ENCODE data around the gene NSMF.

The NSMF gene

DNA sequence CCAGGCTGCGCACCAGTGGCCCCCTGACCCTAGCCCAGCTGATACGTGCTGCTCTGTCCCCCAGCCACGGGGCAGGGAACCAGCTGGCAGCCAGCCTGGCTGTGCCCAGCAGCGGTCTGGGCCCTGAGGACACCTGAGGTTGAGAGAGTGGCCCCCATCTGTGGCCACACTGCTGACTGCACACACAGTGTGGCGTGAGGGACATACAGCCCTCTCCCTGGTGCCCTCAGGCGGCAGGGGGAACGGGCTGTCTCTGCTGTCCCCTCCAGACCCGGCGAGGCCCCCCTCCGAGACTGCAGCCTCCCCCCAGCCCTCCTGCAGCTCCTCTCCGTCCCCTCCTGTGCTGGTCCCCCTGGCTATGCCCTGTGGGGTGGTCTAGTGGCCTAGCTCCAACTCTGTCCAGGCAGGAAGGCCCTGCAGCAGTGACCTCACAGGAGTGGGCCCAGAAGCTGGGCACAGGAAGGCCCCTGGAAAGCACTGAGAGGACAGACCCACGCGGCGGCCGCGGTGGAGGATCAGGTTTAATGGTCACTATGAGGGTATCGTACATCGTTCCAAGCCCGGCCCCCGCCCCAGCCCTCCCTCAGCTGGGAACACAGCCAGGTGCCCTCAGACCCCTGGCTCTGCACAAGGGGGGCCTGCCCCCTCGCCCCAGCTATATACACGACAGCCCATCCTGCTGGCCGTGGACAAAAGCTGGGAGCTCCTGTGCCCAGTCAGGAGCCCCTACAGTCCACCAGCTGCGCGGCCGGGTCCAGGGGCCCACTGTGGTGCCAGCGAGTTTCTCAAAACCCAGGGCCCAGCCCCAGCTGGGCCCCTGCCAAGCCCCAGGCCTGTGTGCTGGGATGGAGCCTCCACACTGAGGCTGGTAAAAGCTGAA lies 11.2 kb downstream of the NSMF start:
- no peak for DNase-seq (ENCODE audit: low spot score)

DNA sequence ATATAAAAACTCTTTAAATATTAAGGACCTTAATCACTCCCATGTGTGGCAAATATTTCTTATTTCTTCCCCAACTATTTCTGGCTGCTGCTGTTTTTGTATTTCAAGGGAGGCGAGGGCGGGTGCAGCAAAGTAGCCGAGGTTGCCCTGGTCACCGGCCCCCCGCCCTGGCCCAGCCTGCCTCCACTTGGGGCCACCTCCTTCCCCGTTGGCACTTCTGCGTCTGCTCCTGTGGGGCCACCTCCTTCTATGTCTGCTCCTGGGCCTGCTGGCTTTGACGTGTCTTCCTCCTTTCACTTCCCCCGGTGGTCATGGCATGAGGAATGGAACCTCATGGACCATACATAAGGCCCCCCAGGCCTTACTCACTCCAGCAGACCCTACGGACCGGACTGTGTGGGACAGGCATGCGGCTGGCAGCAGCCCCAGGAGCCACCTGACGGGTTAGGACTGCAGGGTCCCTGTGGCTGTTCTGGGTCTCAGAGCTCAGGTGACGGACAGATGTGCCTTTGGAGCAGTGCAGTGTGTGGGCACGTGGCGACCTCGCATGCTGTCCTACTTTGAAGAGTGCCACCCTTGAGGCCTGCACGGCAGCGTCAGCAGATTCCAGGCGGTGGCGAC lies 12.2 kb downstream of the NSMF start:
- no peak for DNase-seq (ENCODE audit: low spot score)

DNA sequence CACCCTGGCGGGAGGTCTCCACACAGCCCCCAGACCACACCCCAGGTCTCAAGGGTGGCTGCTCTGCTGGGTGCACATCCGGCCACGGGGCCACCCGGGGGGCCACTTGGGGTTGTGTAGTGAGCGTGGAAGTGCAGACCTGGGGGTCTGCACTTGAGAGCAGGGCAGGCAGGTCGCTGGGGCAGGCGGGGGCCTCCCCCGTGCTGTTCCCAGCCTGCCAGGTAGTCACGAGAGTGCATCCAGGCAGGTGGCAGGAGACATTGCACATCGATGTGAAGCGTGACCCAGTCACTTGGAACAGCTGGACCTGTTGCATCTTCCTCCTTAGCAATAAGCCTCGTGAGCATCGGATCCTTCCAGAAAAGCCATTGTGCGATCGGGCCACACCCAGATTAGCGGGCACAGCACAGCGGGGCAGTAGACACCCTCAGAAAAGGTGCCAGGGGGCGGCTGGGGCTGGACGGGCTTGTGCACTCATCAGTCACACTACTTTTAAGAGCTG lies 13.2 kb downstream of the NSMF start:
- no peak for DNase-seq (ENCODE audit: low spot score)

DNA sequence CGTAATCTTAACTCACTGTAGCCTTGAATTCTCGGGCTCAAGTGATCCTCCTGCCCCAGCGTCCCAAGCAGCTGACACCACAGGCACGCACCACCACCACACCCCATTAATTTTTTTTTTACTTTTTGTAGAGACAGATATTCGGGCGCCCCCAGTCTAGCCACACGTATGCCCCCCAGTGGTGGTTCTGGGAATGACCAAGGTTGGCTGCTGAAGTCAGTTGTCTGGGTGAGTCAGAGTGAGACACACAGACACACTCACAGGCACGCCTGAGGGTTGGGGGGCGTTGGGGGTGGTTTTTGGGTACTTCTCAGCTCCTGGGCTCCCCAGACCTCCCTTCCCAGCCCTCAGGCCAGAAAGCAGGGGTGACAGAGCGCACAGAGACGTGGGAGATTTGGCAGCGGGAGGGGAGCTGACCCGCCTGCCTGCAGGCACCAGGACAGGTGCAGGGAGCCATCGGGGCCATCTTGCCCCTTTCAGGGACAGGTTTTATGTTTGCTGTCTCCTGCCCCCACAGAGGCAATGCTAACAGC lies 13.8 kb downstream of the NSMF start:
- DNase-seq (ENCODE audit: low spot score), result peak; percentile 88

DNA sequence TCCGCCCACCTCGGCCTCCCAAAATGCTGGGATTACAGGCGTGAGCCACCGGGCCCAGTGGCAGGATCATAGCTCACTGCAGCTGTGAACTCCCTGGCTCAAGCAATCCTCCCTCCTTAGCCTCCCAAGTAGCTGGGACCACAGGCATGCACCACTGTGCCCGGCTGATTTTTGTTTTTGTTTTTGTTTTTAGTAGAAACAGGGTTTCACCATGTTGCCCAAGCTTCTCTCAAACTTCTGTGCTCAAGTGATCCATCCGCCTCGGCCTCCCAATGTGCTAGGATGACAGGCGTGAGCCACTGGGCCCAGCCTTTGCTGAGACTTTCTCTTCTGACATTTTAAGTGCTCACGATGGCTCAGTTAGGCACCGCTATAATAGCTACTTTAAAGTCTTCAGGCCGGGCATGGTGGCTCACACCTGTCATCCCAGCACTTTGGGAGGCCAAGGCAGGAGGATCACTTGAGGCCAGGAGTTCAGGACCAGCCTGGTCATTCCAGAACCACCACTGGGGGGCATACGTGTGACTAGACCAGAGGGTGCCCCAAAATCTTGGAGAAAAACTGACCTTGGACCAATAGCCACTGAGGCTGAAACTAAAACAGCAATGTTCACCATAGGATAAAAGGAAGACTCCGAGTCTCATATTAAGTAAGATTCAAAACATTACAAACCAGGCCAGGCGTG lies 14.9 kb downstream of the NSMF start:
- no peak for DNase-seq (ENCODE audit: low spot score)

DNA sequence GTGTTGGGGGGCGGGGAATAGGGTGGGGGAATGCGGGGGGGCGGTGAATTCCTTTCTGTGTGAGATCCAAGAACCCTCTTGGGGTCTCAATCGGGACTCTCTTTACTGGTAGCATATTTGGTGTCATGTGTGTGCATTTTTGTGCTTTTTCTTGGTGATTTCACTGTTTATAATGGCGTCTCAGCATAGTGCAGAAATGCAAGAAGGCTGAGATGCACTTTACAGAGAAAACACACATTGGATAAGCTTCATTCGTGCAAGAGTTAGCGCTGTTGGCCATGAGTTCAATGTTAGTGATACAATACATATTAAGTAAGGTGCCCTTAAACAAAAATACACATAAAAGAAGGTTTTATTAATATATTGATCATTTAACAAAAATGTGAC lies 17.2 kb downstream of the NSMF start:
- DNase-seq (ENCODE audit: low spot score), result no peak

DNA sequence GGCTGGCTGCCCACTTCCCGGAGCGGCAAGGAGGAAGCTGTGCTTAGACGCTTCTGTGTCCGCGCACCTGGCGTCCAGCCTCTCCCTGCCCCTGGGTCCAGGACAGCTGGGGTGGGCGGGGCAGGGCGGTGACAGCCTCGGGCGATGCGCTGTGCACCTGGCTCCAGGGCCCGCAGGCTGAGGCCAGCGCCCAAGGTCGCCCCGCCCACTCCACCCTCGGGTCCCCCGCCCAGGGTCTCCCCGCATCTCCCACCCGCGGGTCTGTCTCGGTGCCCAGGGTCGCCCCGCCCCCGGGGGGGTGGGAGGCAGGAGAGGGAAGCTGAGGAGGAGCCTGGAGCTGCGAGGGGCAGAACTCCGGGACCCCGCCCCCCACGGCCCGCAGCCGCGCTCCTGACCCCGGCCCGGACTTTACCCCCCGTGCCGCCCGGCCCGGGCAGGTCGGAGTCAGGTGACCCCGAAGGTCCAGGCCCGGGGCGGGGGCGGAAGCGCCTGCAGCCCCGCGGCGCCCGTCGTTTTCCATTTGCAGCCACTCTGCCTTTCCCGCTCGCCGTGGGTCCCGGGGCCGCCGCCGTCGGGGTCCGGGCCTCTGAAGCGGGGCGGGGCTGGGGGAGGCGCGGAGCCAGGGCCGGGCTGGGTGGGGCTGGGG lies 17.7 kb downstream of the NSMF start, which contains the start of gene ENTPD8:
TSS of gene ENTPD8 (minus strand) at position 69 of the 646 bp plus-strand sequence. CDS start 3,072 bp downstream, outside the sequence.
- DNase-seq (ENCODE audit: low spot score), result peak; percentile 72

DNA sequence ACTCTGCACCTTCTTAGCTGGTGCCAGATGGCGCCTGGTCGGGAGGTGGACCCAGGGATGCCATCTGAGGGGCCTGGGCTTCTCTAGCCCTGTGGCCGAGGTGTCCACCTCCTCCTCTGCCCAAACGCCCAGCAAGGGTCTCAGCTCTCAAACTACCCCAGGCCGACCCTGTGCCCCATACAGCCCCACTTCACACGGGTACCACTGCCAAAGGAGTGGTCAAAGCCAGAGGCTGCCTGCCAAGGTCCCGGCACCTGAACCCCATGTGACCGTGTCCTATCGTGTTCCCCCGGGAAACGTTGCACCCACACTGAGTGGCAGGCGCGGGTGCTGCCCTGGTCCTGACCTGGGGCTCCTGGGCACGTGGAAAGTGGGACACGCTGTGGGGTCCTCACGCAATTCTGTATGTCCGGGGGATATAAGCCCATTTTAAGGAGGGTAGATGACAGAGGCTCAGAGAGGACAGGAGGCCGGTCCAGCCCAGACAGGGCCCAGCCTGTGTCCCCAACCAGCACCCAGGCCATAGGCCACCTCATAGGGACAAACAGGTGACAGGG lies 19.9 kb downstream of the NSMF start:
- DNase-seq (ENCODE audit: low spot score), result no peak

DNA sequence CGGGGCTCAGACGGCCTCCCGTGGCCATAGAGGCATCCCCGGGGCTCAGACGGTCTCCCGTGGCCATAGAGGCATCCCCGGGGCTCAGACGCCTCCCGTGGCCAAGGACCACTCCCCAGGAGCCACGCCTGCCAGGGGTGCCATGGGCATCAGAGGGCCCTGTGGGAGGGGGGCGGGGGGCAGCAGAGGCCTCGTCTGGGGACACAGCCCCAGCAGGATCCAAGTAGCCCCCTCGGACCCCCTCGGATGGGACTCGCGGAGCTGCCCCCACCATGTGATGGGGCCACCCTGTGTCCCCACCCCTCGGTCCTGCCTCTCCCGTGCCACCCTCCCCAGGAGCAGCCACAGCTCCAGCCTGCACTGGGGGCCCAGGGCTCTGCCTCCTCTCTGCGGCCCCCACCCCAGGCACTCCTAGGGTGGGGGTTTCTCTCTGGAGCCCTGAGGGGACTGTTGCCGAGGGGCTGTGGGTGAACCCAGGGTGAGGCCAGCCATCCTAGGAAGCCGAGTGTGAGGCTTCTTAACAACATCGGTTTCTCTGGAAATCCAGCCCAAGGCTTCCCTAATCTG lies 20.5 kb downstream of the NSMF start:
- DNase-seq (ENCODE audit: low spot score), result no peak

DNA sequence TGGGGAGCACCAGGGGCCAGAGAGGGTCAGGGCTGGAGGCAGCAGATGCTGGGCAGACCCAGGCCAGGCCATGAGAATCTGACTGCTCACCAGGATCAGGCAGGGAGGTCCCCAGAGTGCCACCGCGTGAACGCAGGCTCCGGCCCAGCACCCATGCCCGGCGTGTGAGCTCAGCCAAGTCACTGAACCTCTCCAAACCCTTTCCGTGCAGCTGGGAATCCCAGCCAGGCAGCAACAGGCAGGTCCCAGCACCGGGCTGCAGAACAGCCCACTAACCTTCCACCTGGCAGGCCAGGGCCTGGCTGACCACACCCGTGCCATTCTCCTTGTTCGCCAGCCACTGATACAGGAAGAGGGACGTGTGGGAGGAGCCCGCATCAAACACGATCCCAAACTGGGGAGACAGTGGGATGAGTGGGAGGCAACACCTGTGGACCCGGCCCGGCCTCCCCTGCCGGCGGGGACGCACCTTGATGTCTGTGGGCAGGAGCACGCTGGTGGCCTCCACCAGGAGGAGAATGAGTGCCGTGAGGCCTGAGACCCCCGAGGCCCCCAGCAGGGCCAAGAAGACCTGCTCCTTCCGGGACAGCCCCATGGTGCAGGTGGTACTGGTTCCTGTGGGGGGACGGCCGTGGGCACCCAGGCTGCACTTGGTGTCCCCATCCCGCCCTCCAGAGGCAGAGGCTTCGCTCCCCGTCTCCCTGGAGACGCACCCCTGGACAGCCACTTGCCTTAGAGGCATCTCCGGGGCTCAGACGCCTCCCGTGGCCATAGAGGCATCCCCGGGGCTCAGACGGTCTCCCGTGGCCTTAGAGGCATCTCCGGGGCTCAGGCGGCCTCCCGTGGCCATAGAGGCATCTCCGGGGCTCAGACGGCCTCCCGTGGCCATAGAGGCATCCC lies 21.2 kb downstream of the NSMF start:
- DNase-seq (ENCODE audit: low spot score), result no peak

DNA sequence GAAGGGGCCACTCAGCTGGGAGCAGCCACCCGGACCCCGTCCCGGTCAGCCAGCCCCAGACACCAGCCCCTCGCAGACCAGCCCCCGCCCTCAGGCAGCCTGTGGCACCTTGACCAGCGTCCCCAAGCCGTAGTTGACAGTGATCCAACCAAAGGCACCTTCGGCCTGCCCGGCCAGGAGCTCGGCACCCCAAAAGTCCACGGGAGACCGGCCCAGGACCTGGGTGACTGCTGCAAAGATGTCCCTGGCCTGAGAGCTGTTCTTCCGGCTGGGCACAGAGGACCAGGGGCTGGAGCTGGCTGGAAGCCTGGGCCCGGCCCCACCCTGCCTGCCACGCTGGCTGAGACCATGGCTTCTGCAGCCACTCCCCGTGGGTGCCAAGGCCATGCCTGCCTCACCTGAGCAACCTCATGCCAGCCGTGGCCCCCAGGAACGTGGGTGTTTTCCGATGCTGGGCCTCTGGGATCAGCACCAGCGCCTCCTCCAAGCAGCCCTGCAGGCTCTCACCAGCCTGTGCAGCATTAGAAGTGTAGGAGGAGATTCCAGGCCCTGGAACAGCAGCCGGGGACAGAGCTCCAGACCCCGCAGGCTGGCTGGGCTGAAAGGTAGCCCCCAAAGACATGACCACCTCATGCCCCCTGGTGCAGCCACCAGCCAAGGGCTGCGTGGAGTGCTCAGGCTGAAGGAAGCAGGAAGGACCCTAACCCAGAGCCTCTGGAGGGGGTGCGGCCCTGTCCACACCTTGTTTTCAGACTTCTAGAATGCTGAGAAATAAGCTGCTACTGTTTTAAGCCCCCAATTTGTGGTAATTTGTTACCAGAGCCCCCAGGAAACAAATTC lies 22.2 kb downstream of the NSMF start:
- DNase-seq (ENCODE audit: low spot score), result no peak

DNA sequence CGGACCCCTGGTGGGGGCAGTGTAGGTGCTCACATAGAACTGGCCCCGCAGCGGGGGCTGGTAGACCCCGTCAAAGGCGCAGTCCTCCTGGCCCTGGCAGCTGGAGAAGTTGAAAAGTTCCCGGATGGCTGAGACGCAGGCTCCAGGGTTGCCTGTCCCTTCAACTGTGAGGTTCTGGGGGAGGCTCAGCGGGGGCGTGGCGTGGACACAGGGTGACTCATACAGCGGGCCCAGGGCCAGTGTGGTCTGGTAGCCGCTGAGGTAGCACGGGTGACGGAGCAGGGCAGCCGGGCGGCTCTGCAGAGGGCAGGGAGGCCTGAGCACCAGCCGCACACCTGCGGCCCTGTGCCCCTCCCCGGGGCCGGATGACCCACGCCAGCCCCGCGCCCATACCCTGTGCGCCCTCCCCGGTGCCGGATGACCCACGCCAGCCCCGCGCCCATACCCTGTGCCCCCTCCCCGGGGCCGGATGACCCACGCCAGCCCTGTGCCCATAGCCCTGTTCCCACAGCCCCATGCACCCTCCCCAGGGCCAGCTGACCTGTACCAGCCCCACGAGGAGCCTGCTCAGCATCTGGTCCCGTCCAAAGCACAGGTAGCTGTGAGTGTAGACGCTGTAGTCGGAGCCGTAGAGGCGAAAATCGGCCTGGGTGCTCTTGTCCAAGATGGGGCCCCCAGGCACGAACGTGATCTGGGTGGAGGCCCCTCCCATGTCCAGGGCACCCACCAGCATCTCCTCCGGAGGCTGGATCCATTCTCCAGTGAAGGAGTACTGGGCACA lies 23.0 kb downstream of the NSMF start:
- no peak for DNase-seq (ENCODE audit: low spot score)

DNA sequence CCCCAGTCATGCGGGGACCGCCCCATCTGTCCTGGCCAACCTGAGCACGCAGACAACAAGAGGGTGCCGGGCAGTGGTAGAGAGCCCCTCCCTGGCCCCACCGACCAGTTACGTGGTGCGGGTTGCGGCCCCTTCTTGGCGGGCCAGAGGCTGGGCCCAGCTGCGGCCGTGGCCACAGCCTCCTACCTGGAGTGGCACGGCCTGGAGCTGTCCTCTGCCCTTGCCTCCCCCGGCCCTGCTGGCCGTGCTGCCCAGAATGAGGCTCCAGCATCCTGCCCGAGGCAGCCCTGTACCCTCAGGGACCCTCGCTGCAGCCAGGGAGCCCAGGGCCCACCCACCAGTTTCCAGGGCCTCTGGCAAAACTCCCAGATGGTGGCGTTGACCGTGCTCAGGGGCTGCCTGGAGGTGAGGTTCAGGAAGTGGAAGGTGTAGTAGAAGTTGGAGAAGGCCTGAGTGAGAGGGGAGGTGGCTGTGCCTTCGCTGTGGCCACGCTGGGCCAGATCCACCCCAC lies 23.7 kb downstream of the NSMF start:
- no peak for DNase-seq (ENCODE audit: low spot score)

DNA sequence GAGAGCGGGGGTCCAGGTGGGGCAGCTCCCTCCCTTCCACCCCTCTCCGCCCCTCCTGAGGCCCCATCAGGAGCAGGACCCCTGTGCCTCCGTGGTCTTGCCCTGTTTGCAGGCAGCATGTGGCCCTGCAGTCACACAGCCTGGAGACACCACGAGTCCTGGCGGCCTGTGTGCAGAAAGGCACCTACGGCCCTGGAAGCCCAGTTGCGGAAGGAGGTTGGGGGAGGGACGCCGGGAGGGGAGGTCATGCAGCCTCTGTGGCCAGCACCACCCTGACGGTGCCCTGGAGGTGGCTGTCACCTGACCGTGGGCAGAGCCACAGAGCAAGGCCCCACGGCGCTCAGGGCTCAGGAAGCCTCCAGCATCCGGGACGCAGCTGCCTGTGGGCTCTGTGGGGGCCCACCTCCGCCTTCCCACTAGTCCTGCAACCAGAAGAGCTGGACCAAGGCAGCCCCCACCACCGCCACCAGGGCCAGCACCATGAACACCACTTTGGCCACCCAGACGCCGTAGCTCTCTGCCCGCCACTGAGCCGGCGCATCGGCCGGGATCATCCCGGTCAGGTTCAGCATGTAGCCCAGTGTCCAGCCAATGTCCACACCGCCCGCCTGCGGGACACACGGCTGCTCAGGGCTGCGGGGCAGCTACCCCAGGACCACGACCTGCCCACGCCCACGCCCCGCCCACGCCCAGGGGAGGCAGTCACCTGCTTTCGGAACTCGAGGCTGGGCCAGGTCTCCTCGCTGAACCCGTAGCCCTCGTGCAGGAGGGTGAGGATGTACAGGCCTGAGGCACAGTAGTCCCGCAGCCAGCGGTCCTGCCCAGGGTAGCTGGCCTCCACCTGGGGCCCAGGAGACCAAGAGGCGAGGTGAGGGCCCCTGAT lies 24.4 kb downstream of the NSMF start:
- no peak for DNase-seq (ENCODE audit: low spot score)

DNA sequence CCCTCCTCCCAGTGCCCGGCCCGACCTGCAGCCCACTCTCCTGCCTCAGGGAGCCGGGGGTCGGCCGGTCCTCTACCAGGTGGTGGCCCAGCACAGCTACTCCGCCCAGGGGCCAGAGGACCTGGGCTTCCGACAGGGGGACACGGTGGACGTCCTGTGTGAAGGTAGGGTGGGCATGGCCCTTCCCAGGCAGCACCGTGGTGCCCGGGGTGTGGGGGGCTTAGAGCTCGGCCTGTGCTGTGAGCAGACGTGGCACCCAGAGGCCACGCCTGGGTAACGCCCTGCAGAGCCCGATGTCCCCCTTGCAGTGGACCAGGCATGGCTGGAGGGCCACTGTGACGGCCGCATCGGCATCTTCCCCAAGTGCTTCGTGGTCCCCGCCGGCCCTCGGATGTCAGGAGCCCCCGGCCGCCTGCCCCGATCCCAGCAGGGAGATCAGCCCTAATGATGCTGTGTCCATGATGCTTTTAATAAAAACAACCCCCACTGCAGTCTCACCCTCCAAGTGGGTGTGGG lies 25.2 kb downstream of the NSMF start:
- DNase-seq (ENCODE audit: low spot score), result no peak

DNA sequence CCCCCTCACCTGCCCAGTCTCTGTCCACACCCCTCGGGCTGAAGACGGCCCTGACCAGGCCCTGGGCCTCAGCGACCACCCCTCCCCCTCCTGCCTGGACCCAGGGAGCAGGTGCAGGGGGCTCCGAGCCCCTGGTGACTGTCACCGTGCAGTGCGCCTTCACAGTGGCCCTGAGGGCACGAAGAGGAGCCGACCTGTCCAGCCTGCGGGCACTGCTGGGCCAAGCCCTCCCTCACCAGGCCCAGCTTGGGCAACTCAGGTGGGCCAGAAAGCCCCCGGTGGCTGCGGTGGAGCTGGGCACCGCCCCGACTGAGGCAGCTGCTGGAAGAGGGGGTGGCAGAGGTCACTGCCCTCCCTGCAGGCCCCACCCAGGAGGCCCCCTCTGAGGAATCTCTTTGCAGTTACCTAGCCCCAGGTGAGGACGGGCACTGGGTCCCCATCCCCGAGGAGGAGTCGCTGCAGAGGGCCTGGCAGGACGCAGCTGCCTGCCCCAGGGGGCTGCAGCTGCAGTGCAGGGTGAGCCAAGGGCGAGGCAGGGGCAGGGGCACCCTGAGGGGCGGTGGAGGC lies 25.7 kb downstream of the NSMF start:
- no peak for DNase-seq (ENCODE audit: low spot score)

Data from NAMALWA (cell line).